Aorta (tissue), 5 donors: ENCODE data around the gene MRAS. TPM values are rescaled to one million over a fixed set of nuclear protein-coding genes. Genes with fewer than 3 reads are reported as not detected.

Experiments
- ATAC-seq: fragments of 200-7000 bp; cut with Tn5 transposase; one replicate; pipeline ENCODE4 v1.9.1; 2022; ENCODE audit warnings: moderate library complexity; ENCODE audit not compliant: low FRiP score
- DNase-seq, 2 donors: peaks; one replicate each; pipeline ENCODE4 v3.0.0-alpha.2; 2020
- H3K27ac ChIP-seq, 2 donors: one replicate each; pipeline ENCODE4 v1.5.1; 2013; ENCODE audit warnings: low read length in 2 of 2, mild to moderate bottlenecking in 2 of 2, moderate library complexity in 2 of 2, control low read depth in 1 of 2, inconsistent platforms in 1 of 2, low read depth in 1 of 2
- H3K27me3 ChIP-seq, 2 donors: one replicate each; pipeline ENCODE4 v1.6.1; 2013; ENCODE audit warnings: control low read depth in 1 of 2, low read length in 1 of 2, mild to moderate bottlenecking in 1 of 2, moderate library complexity in 1 of 2; ENCODE audit not compliant: insufficient read depth in 2 of 2, control insufficient read depth in 1 of 2
- H3K36me3 ChIP-seq, 2 donors: one replicate each; pipeline ENCODE4 v1.6.1; 2013; ENCODE audit warnings: control low read depth in 1 of 2, low read length in 1 of 2, mild to moderate bottlenecking in 1 of 2; ENCODE audit not compliant: insufficient read depth in 2 of 2, control insufficient read depth in 1 of 2
- H3K4me1 ChIP-seq, 2 donors: one replicate each; pipeline ENCODE4 v1.6.1; 2013; ENCODE audit warnings: low read length in 2 of 2, control low read depth in 1 of 2, mild to moderate bottlenecking in 1 of 2, moderate library complexity in 1 of 2; ENCODE audit not compliant: insufficient read depth in 2 of 2, control insufficient read depth in 1 of 2
- H3K4me3 ChIP-seq, 2 donors: one replicate each; pipeline ENCODE4 v1.5.1; 2013; ENCODE audit warnings: low read length in 2 of 2, control low read depth in 1 of 2, mild to moderate bottlenecking in 1 of 2
- H3K9me3 ChIP-seq: one replicate; pipeline ENCODE4 v1.6.1; 2013; ENCODE audit warnings: mild to moderate bottlenecking, low read length; ENCODE audit not compliant: control insufficient read depth
- WGBS, 2 donors: extraction: QIAGEN DNeasy Blood & Tissue Kit; methylation state at CpG; one replicate each; pipeline ENCODE4 v1.1.7; 2013; 5-methylcytosine and 5-hydroxymethylcytosine counted together
- intact Hi-C, 2 donors: fragments of 100-400 bp; cut with DNase I; formaldehyde crosslinking; loops; one replicate each; pipeline versions ENCODE4 v1.14.2 to v1.15.0; 2022
- polyA plus RNA-seq, 2 donors: library from polyadenylated mRNA; stranded (reverse); fragments of 200-250 nt; gene quantifications; one replicate each; pipeline ENCODE4 v1.2.3, GENCODE V29; 2013
- total RNA-seq, 2 donors: library from RNA; stranded (reverse); fragmentation: NEBNext Ultra II Directional; extraction: Animal tissue kit (Norgen Biotek cat#: 25700); gene quantifications; one replicate each; pipeline ENCODE4 v1.2.1, GENCODE V29; 2021
- donor health status: healthy with polysubstance abuse.
- donor health status: Bipolar disorder and iron deficiency.
- donor health status: DM: no; HTN: no; CAD: no.
- donor health status: DM: no; HTN: no; CAD: no.
- donor health status: DM: yes; HTN: yes; CAD: no.

Gene MRAS
- total and polyA plus RNA-seq, 4 donors, result 22.8 to 68.1 (median 39.9) TPM

DNA sequence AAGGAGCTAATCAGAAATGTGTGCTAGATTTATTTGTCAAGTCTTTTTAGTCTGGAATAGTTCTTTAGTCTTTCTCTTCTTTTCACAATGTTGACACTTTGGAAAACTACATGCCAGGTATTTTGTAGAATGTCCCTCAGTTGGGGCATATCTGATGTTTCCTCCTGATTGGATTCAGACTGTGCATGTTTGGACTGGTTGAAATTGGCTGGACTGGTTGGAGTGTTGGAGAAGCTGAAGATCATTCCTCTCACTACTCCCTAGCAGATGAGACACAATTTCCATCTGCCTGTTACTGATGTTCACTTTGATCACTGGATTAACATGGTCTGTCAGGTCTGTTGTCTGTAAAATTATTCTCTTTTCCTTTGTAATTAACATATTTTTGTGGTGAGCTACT is 22.4 kb upstream of the MRAS start:
- ATAC-seq (no peak), DNase-seq (no peak)
- no peak overlapping the region for H3K4me3 ChIP-seq

DNA sequence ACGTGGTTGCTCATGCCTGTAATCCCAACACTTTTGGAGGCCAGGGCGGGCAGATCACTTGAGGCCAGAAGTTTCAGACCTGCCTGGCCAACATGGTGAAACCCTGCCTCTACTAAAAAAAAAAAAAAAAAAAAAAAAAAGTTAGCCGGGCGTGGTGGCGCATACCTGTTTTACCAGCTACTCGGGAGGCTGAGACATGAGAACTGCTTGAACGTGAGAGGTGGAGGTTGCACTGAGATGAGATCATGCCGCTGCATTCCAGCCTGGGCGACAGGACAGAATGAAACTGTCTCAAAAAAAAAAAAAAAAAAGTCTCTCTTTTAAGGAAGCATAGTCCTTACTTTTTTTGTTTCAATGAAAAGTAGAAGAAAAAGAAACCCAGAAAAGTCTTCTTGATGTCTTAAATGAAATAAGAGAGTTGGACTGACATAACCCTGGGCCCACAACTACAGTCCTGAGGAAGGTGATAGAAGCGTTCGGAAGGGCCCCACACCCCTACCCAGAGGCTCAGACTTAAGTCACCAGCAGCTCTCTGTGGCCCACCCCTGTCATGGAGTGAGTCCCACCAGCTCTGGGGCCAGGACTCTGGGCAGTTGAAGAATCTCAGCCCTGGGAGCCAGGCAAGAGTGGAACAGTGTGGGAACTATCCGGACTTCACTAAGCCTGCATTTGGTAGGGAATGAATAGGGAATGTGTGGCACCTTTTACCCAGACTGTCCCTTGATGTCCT is 21.3 kb upstream of the MRAS start:
- Histone ChIP-seq H3K27me3 (no peaks in the 10 kb centered on the region), H3K4me1 (no peaks in the 10 kb centered on the region), H3K36me3 (no peaks in the 10 kb centered on the region), H3K27ac (no peak overlapping the region), H3K9me3 (no peaks in the 10 kb centered on the region), H3K4me3 (no peak overlapping the region)
- intact Hi-C loops, result no loop called here
- no peak for DNase-seq
- 93 to 96% methylated on average over 11 to 12 of the region's 12 CpGs for WGBS, 2 donors
- ATAC-seq, result no peak

More for the DNA sequence above, 22.4 kb upstream of the MRAS start:
- H3K27ac ChIP-seq, result no peak overlapping the region
- H3K4me1 ChIP-seq, result no peaks in the 10 kb centered on the region
- no peaks in the 10 kb centered on the region for H3K36me3 ChIP-seq
- H3K27me3 ChIP-seq, result no peaks in the 10 kb centered on the region
- no peaks in the 10 kb centered on the region for H3K9me3 ChIP-seq
- intact Hi-C loops, result no loop called here

DNA sequence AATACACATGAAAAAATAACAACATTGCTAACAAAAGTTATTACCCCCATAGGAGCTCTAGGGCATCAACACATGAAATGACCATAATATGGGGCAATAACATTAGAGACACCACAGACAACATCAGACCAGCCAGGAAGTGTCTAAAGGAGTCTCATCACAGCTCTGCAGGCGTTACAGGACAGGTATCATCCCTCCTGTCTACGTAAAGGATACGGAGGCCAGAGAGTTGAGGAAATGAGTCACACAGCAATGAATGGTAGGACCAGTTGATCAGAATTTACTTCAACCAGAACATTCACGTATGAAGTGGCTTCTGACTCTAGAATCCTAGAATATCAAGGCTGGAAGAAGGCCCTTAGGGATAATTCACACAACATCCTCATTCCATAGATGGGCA is 20.5 kb upstream of the MRAS start:
- Histone ChIP-seq H3K4me3 (no peak overlapping the region), H3K36me3 (no peaks in the 10 kb centered on the region), H3K4me1 (no peaks in the 10 kb centered on the region), H3K9me3 (no peaks in the 10 kb centered on the region), H3K27ac (no peak overlapping the region), H3K27me3 (no peaks in the 10 kb centered on the region)
- ATAC-seq (no peak), DNase-seq (no peak)
- WGBS, 2 donors, result 90% methylated on average over 4 of the region's 4 CpGs
- intact Hi-C loops, result no loop called here

DNA sequence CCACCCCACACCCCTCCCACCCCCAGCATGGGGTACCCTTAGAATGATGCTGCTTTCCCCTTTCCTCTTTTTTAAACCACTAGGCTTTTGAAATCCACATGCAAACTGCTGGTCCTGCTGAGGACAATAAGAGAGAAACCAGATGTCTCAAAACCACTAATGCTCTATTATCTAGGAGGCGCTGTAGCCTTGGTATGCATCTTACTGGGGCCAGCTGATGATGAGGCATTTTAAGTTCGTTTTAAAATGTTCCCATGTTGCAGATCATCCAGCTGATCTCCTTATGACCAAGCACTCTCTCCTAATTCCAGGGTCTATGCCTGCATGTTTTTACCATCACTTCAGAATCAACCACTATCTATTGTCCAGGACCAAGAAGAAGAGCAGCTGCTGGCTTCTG is 20.0 kb upstream of the MRAS start:
- Histone ChIP-seq H3K36me3 (no peaks in the 10 kb centered on the region), H3K9me3 (no peaks in the 10 kb centered on the region), H3K27ac (no peak overlapping the region), H3K4me1 (no peaks in the 10 kb centered on the region), H3K4me3 (no peak overlapping the region), H3K27me3 (no peaks in the 10 kb centered on the region)
- WGBS, 2 donors, result 33 to 36% methylated on average over 2 of the region's 2 CpGs
- no peak for ATAC-seq
- no peak for DNase-seq
- intact Hi-C loops, result no loop called here

DNA sequence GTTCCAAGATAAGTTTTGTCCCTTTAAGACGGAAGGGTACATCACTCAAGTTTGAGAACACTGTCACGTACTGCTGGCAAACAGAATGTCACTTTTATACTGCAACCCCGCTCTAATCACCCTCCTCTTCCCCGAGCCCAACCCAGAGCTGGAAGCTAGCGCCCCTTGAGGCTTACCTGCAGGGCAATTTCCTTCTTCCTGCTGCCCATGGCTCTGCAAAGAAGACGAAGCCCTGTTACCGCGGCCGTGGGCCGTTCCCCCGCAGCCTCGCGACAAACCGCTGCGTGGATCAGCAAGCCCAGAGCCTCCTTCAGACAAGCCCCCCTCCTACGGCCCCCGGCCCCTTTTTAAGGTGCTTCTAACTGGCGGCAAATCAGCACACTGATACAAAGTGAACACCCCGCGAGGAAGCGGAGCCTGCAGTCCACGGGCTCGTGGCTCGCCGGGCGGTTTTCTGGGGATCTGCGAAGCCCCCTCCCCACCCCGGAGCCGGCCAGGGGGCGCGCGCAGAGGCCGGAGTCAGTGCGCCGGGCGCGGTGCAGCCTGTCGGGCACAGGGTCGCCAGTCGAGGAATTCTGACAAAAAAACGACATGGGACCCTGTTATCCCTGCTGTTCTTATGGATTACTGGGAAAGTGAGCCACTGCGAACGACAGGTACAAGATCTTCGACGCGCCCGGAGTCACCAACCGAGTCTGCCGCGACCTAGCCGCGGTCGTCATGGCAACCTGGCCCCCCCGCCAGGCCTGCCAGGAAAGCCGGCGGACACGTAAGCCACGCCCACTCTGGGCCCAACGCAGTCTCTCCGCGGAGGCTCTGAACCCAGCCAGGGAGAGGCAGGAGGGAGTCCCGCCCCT is 19.0 kb upstream of the MRAS start, which contains the start of gene NME9:
NME9 (minus strand) TSS at position 725 of the 857 bp plus-strand sequence; CDS start at position 209, 516 bp downstream.
- Histone ChIP-seq H3K27me3 (no peaks in the 10 kb centered on the region), H3K27ac (no peak within 1 kb of the TSS), H3K9me3 (no peaks in the 10 kb centered on the region), H3K4me3 (peak within 1 kb of the TSS; percentile 31 to 74), H3K4me1 (no peaks in the 10 kb centered on the region), H3K36me3 (no peaks in the 10 kb centered on the region)
- peak; percentile 93 for ATAC-seq
- 0 to 1% methylated on average over 62 of the region's 62 CpGs for WGBS, 2 donors
- intact Hi-C loops, result no loop called here
- peak; percentile 93 to 96 for DNase-seq

DNA sequence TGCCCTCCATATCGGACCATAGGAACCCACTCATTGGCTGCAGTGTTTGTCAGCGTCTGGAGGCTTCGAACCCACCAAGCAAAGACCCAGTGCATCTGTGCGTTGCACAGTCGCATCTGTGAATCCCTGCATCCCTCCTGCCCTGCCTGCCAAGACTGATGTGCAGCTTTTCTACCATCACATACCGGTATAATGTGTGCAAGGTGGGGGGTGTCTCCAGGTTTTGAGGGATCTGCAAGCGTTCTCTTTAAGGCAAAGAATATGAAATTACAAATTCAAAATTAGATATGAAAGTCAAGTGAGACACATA is 18.4 kb upstream of the MRAS start:
- no peak for DNase-seq
- intact Hi-C loops, result loop anchor here (5.0 to 10.0 kb wide), 2 partner anchors 62 to 85 kb away; no protein-coding TSS in a partner anchor
- 4 to 5% methylated on average over 7 of the region's 7 CpGs for WGBS, 2 donors
- Histone ChIP-seq H3K27ac (no peak overlapping the region), H3K36me3 (no peaks in the 10 kb centered on the region), H3K4me1 (no peaks in the 10 kb centered on the region), H3K4me3 (peak overlapping the region in 1 of 2 donors; percentile 74), H3K27me3 (no peaks in the 10 kb centered on the region), H3K9me3 (no peaks in the 10 kb centered on the region)
- ATAC-seq, result no peak

DNA sequence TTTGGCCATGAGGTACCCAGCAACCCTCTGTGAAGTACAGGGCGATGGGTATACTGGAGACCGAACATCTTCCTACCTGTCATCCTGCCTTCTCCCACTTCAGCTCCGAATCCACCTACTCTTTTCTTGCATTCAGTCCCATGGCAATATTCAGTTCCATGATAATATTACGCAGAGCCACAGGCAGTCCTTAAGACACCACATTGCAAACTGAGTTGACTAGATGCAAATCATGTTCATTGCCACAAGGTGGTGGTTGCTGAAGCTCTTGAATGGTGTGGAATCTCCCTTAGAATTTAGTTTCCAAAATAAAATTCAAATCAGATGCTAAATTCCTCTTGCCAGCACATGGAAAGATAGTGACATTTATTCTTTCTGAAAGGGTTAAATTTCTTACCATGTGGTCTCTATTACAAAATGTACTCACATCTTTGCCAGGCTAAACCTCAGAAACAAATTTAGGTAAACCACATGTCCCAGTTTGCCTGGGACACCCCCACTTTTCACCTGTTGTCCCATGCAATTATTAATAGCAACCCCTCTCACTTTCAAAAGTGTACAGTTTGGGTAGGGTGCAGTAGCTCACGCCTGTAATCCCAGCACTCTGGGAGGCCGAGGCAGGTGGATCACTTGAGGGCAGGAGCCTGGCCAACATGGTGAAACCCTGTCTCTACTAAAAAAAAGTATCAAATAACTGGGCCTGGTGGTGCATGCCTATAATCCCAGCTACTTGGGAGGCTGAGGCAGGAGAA is 17.1 kb upstream of the MRAS start:
- Histone ChIP-seq H3K27me3 (no peaks in the 10 kb centered on the region), H3K36me3 (no peaks in the 10 kb centered on the region)

DNA sequence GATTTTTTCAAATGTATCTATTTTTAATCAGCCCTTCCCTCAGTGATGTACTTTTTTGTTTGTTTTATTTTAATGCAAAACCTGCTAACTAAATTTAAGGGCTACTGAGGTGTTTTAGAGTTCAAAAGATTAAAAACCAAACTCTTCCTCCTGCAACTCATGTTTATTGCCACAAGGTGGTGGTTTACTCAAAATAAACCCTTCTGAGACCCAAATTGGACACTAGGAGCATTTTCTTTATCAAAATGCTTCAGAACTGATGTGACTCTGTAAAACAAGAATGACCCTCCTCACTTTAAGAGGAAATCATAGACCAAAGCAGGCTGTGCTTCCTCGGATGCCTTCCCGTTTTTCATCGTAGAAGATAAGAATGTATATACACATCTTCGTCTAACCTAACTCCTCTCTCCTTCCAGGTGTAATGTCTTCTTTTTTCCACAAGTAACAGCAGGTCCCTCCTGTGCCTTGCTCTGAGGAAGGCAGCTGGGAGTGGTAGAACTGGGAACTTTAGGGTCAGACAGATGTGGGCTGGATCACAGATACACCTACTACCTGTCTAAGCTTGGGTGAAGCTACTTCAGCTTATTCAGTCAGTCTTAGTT is 15.8 kb upstream of the MRAS start:
- ATAC-seq, result no peak
- H3K36me3 ChIP-seq, result no peaks in the 10 kb centered on the region
- H3K4me3 ChIP-seq, result no peak overlapping the region
- no peaks in the 10 kb centered on the region for H3K9me3 ChIP-seq
- 37 to 38% methylated on average over 4 of the region's 4 CpGs for WGBS, 2 donors
- H3K4me1 ChIP-seq, result no peaks in the 10 kb centered on the region
- H3K27ac ChIP-seq, result no peak overlapping the region
- intact Hi-C loops, result loop anchor here (5.0 to 10.0 kb wide), 2 partner anchors 60 to 82 kb away; no protein-coding TSS in a partner anchor
- no peak for DNase-seq
- H3K27me3 ChIP-seq, result no peaks in the 10 kb centered on the region

More for the DNA sequence above, 17.1 kb upstream of the MRAS start:
- intact Hi-C loops, result loop anchor here (5.0 to 10.0 kb wide), 2 partner anchors 61 to 83 kb away; no protein-coding TSS in a partner anchor
- Histone ChIP-seq H3K4me1 (no peaks in the 10 kb centered on the region), H3K4me3 (no peak overlapping the region), H3K27ac (no peak overlapping the region), H3K9me3 (no peaks in the 10 kb centered on the region)
- WGBS, 2 donors, result 85 to 89% methylated on average over 6 of the region's 6 CpGs
- ATAC-seq, result no peak
- no peak for DNase-seq
